PC-3 (cell line): ENCODE data around the gene PNMA8A. TPM values are rescaled to one million over a fixed set of nuclear protein-coding genes. Genes with fewer than 3 reads are reported as not detected.

Experiments used
- ATAC-seq: fragments of 200-7000 bp; cut with Tn5 transposase; 2 replicates; pipeline ENCODE4 v1.9.1; 2020; ENCODE audit warnings: mild to moderate bottlenecking, moderate library complexity
- BruUV-seq: library from RNA; stranded (reverse); fragments of 400-500 nt; replicated peaks from 2 replicates; lab custom pipeline; 2021; lab: Mats Ljungman, UMichigan
- CTCF ChIA-PET: fragments of 300-600 bp; sonication (Branson Sonifier 250); formaldehyde crosslinking; loops from one replicate; lab custom pipeline; 2022; ENCODE audit warnings: antibody characterized with exemption; lab: Charles Lee
- POLR2A ChIA-PET: fragments of 300-600 bp; sonication (Branson Sonifier 250); formaldehyde crosslinking; loops from one replicate; lab custom pipeline; 2022; ENCODE audit warnings: antibody characterized with exemption; ENCODE audit not compliant: unreplicated experiment; lab: Charles Lee
- DNase-seq: peaks from one replicate; pipeline ENCODE4 v3.0.0-alpha.2; 2015
- H2AFZ ChIP-seq: fragments of 300-600 bp; sonication (generic); 2 replicates; pipeline ENCODE4 v1.6.0; 2016; ENCODE audit warnings: antibody characterized with exemption, low read length
- H3F3A ChIP-seq: fragments of 300-600 bp; sonication (generic); one replicate; pipeline ENCODE4 v1.6.0; 2017; ENCODE audit warnings: antibody characterized with exemption, low read length, control low read depth, mild to moderate bottlenecking; ENCODE audit not compliant: unreplicated experiment
- H3K27ac ChIP-seq: fragments of 300-600 bp; sonication (generic); 2 replicates; pipeline ENCODE4 v1.5.1; 2016; ENCODE audit warnings: mild to moderate bottlenecking, low read length
- H3K27me3 ChIP-seq: fragments of 300-600 bp; sonication (generic); 2 replicates; pipeline ENCODE4 v1.6.1; 2016; ENCODE audit warnings: low read length, mixed read lengths
- H3K36me3 ChIP-seq: fragments of 300-600 bp; sonication (generic); 2 replicates; pipeline ENCODE4 v1.6.1; 2016; ENCODE audit warnings: low read depth, mixed run types, low read length, mixed read lengths
- H3K4me1 ChIP-seq: fragments of 300-600 bp; sonication (generic); 2 replicates; pipeline ENCODE4 v1.5.1; 2016; ENCODE audit warnings: low read length; ENCODE audit not compliant: insufficient read depth
- H3K4me2 ChIP-seq: fragments of 300-600 bp; sonication (generic); 2 replicates; pipeline ENCODE4 v1.6.0; 2016; ENCODE audit warnings: low read length
- H3K4me3 ChIP-seq: fragments of 300-600 bp; sonication (generic); 2 replicates; pipeline ENCODE4 v1.5.1; 2016; ENCODE audit warnings: mild to moderate bottlenecking, low read length, mixed read lengths
- H3K79me2 ChIP-seq: fragments of 300-600 bp; sonication (generic); 2 replicates; pipeline ENCODE4 v1.6.1; 2017; ENCODE audit warnings: low read length, mixed read lengths
- H3K9ac ChIP-seq: fragments of 300-600 bp; sonication (generic); 2 replicates; pipeline ENCODE4 v1.6.0; 2016; ENCODE audit warnings: mild to moderate bottlenecking, low read length
- H3K9me2 ChIP-seq: fragments of 300-600 bp; sonication (generic); replicated peaks from 2 replicates; pipeline ENCODE4 v1.6.1; 2016; ENCODE audit warnings: mixed run types, low read length, mixed read lengths
- H3K9me3 ChIP-seq: fragments of 300-600 bp; sonication (generic); 2 replicates; pipeline ENCODE4 v1.6.1; 2016; ENCODE audit warnings: low read length, mixed read lengths
- H4K20me1 ChIP-seq: fragments of 300-600 bp; sonication (generic); 2 replicates; pipeline ENCODE4 v1.6.1; 2016; ENCODE audit warnings: low read length, mixed read lengths
- CTCF ChIP-seq: fragments of 300-600 bp; sonication (generic); conservative IDR thresholded peaks from 2 replicates; pipeline ENCODE4 v1.5.1; 2017; ENCODE audit warnings: antibody characterized with exemption, low read depth, mild to moderate bottlenecking, low read length
- EZH2 ChIP-seq: fragments of 300-600 bp; sonication (generic); IDR thresholded peaks from one replicate; pipeline ENCODE4 v1.6.1; 2017; ENCODE audit warnings: antibody characterized with exemption, mild to moderate bottlenecking, low read length; ENCODE audit not compliant: unreplicated experiment
- EZH2phosphoT487 ChIP-seq: fragments of 300-600 bp; sonication (generic); IDR thresholded peaks from 2 replicates; pipeline ENCODE4 v1.6.1; 2018; ENCODE audit warnings: mild to moderate bottlenecking, antibody characterized with exemption, low read length, borderline replicate concordance
- intact Hi-C: fragments of 100-400 bp; cut with micrococcal nuclease; formaldehyde crosslinking; loops from 2 replicates; pipeline ENCODE4 v1.9.0; 2023
- total RNA-seq: library from RNA; depleted of rRNA; stranded (reverse); fragments of >200 nt; gene quantifications from 2 replicates; pipeline ENCODE4 v1.2.3, GENCODE V29; 2014

The PNMA8A gene
- total RNA-seq, 1 experiment from 2014 or later = not detected

GRCh38 chr19:46480415-46480814 is 9.1 kb upstream of the PNMA8A start:
- Histone ChIP-seq H3K36me3 (no peaks in the 10 kb centered on the region), H3K27me3 (no peaks in the 10 kb centered on the region), H3K79me2 (no peaks in the 10 kb centered on the region), H3K9me3 (no peaks in the 10 kb centered on the region), H3F3A (no peaks in the 10 kb centered on the region), H3K4me2 (no peak overlapping the region), H2AFZ (no peak overlapping the region), H3K9ac (no peak overlapping the region), H3K27ac (no peak overlapping the region), H4K20me1 (no peaks in the 10 kb centered on the region), H3K4me1 (no peaks in the 10 kb centered on the region), H3K9me2 (no peaks in the 10 kb centered on the region), H3K4me3 (no peak overlapping the region)
- DNase-seq (no peak), ATAC-seq (no peak)
- CTCF ChIA-PET = no interaction called here
- POLR2A ChIA-PET = no interaction called here
- intact Hi-C loops = no loop called here
- TF ChIP-seq EZH2 = no peak
- no peak for TF ChIP-seq CTCF
- no peak for TF ChIP-seq EZH2phosphoT487
- no TSS peak for BruUV-seq

GRCh38 chr19:46478356-46478986 is 7.1 kb upstream of the PNMA8A start:
- Histone ChIP-seq H3K27me3 (no peaks in the 10 kb centered on the region), H3K9me3 (no peaks in the 10 kb centered on the region), H3K4me1 (no peaks in the 10 kb centered on the region), H3K9ac (no peak overlapping the region), H3K79me2 (no peaks in the 10 kb centered on the region), H3K4me2 (no peak overlapping the region), H3K36me3 (no peaks in the 10 kb centered on the region), H3F3A (no peaks in the 10 kb centered on the region), H3K9me2 (no peaks in the 10 kb centered on the region), H4K20me1 (no peaks in the 10 kb centered on the region), H3K27ac (no peak overlapping the region), H3K4me3 (no peak overlapping the region), H2AFZ (no peak overlapping the region)
- ChIA-PET POLR2A (no interaction called here), CTCF (no interaction called here)
- ATAC-seq = no peak
- BruUV-seq = no TSS peak
- intact Hi-C loops = no loop called here
- TF ChIP-seq CTCF = no peak
- TF ChIP-seq EZH2 = no peak
- TF ChIP-seq EZH2phosphoT487 = no peak
- DNase-seq = no peak

GRCh38 chr19:46475986-46476385 is 4.6 kb upstream of the PNMA8A start:
- intact Hi-C loops = no loop called here
- ATAC-seq (no peak), DNase-seq (no peak)
- Histone ChIP-seq H3K9me3 (no peaks in the 10 kb centered on the region), H3K79me2 (no peaks in the 10 kb centered on the region), H3K4me3 (no peak overlapping the region), H3F3A (no peaks in the 10 kb centered on the region), H3K27ac (no peak overlapping the region), H3K4me1 (no peaks in the 10 kb centered on the region), H4K20me1 (no peaks in the 10 kb centered on the region), H3K9me2 (no peaks in the 10 kb centered on the region), H3K4me2 (no peak overlapping the region), H2AFZ (no peak overlapping the region), H3K27me3 (no peaks in the 10 kb centered on the region), H3K36me3 (no peaks in the 10 kb centered on the region), H3K9ac (no peak overlapping the region)
- BruUV-seq = no TSS peak
- POLR2A ChIA-PET = no interaction called here
- CTCF ChIA-PET = no interaction called here
- no peak for TF ChIP-seq CTCF
- TF ChIP-seq EZH2phosphoT487 = no peak
- no peak for TF ChIP-seq EZH2
